Kidney (tissue), 14 donors: Measurements from ENCODE around the gene BARHL1. TPM values are rescaled to one million over a fixed set of nuclear protein-coding genes. Genes with fewer than 3 reads are reported as not detected.

ENCODE experiments used
- DNase-seq, 5 donors: peaks; one replicate each; pipeline ENCODE4 v3.0.0-alpha.2; 2013 to 2020
- FAIRE-seq: peaks from 2 replicates; lab custom pipeline; 2012; peaks lifted over from hg19 to GRCh38; lab: Jason Lieb, UNC
- H3K27ac ChIP-seq, 2 donors: one replicate each; pipeline ENCODE4 v1.7.0; 2013; ENCODE audit warnings: low read depth in 2 of 2, low read length in 2 of 2, inconsistent platforms in 1 of 2
- H3K27me3 ChIP-seq: one replicate; pipeline ENCODE4 v1.7.1; 2013; ENCODE audit warnings: low read length, inconsistent platforms; ENCODE audit not compliant: control insufficient read depth, insufficient read depth
- H3K36me3 ChIP-seq, 3 donors: one replicate each; pipeline versions ENCODE4 v1.7.0 to v1.7.1; 2013; ENCODE audit warnings: low read length in 3 of 3, control low read depth in 1 of 3, inconsistent platforms in 1 of 3; ENCODE audit not compliant: insufficient read depth in 3 of 3, control insufficient read depth in 2 of 3
- H3K4me1 ChIP-seq, 3 donors: one replicate each; pipeline versions ENCODE4 v1.7.0 to v1.7.1; 2013; ENCODE audit warnings: low read length in 3 of 3, inconsistent platforms in 1 of 3, low read depth in 1 of 3; ENCODE audit not compliant: control insufficient read depth in 2 of 3, insufficient read depth in 2 of 3
- H3K4me3 ChIP-seq, 3 donors: one replicate each; pipeline versions ENCODE4 v1.7.0 to v1.8.1; 2013; ENCODE audit warnings: low read length in 3 of 3, control low read depth in 1 of 3, inconsistent platforms in 1 of 3
- H3K9ac ChIP-seq, 3 donors: one replicate each; pipeline versions ENCODE4 v1.7.0 to v1.7.1; 2013; ENCODE audit warnings: low read length in 3 of 3, control low read depth in 1 of 3, inconsistent platforms in 1 of 3
- H3K9me3 ChIP-seq, 3 donors: one replicate each; pipeline versions ENCODE4 v1.7.0 to v1.7.1; 2013; ENCODE audit warnings: low read length in 3 of 3, control low read depth in 1 of 3, inconsistent platforms in 1 of 3; ENCODE audit not compliant: control insufficient read depth in 2 of 3, insufficient read depth in 1 of 3
- intact Hi-C: fragments of 100-400 bp; cut with DNase I; formaldehyde crosslinking; loops from one replicate; pipeline ENCODE4 v1.11.1; 2022
- polyA plus RNA-seq: library from polyadenylated mRNA; stranded (reverse); fragments of 350-450 nt; fragmentation: Illumina TruSeq; extraction: RNeasy Lipid Tissue Mini Kit (QIAGEN cat#74804); gene quantifications from one replicate; pipeline ENCODE4 v1.2.3, GENCODE V29; 2014; ENCODE audit warnings: low read depth, low replicate concordance; ENCODE audit not compliant: insufficient read depth
- total RNA-seq: library from RNA; stranded (reverse); fragmentation: NEBNext Ultra II Directional; extraction: Animal tissue kit (Norgen Biotek cat#: 25700); gene quantifications from one replicate; pipeline ENCODE4 v1.2.1, GENCODE V29; 2021
- TF ChIP-seq, protein P1 (sequence below): IDR thresholded peaks from 3 replicates; pipeline ENCODE4 v1.5.1; 2012; ENCODE audit warnings: mild to moderate bottlenecking, moderate library complexity, borderline replicate concordance; ENCODE audit not compliant: insufficient read depth; ENCODE audit errors: extremely low read depth
- donor health status: control.
- donor health status: control.
- donor health status: control.
- donor health status: control.
- donor health status: control.
- donor health status: DM: yes; HTN: yes; CAD: no.
- donor health status: Normal renal cell carcinoma (clear cell type).

The BARHL1 gene
- total and polyA plus RNA-seq, 2 donors from 2014 or later = not detected

DNA sequence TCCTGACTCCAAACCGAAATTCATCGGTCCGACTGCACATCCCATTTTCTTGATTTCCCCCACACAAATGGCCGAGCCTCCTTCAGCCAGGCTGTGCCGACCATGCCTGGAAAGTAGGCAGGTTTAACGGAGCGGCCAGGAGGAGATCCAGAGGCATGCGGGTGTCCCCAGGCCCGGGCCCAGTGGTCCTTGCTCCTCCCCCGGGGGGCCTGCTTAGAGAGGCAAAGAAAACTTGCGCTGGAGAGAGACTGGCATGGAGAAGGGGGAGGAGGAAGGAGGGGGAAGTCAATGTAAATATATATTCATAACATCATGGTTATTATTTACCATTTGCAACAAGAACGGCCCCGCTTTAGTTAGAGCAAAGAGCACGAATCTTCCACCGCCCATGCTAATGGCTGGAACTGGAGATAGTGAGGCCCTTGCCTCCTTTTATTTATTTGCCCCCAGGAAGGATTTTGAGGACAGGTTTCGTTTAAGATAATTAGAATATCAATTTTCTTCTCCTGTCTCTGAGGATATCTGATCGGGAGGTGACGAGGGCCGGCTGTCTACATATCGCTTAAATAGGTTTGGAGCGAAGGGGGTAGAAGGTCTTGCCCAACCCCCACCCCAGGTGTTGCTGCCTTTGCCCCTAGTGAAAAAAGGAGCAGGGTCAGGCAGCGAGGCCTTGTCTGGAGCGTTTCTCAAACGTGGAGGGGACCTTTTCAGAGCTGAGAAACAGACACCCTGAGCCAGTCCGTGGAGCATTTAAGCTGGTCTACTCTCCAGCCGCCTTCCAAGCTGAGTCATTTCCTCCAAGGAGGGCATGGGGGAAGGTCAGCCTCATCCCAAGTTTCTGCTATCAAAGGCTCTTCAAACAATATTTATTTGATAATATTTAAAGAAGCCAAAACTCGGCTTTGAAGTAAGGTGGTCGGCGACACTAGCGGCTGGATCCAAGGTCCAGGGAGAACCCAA is 2.5 kb downstream of the BARHL1 start:
- TF ChIP-seq, protein P1, sequence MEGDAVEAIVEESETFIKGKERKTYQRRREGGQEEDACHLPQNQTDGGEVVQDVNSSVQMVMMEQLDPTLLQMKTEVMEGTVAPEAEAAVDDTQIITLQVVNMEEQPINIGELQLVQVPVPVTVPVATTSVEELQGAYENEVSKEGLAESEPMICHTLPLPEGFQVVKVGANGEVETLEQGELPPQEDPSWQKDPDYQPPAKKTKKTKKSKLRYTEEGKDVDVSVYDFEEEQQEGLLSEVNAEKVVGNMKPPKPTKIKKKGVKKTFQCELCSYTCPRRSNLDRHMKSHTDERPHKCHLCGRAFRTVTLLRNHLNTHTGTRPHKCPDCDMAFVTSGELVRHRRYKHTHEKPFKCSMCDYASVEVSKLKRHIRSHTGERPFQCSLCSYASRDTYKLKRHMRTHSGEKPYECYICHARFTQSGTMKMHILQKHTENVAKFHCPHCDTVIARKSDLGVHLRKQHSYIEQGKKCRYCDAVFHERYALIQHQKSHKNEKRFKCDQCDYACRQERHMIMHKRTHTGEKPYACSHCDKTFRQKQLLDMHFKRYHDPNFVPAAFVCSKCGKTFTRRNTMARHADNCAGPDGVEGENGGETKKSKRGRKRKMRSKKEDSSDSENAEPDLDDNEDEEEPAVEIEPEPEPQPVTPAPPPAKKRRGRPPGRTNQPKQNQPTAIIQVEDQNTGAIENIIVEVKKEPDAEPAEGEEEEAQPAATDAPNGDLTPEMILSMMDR = no peak
- Histone ChIP-seq H3K4me3 (no peak overlapping the region), H3K36me3 (no peaks in the 10 kb centered on the region), H3K4me1 (peaks cover 0 to 4% (median 0%) of the 10 kb centered on the region in 3 donors), H3K9ac (no peak overlapping the region), H3K27me3 (peaks cover 64% of the 10 kb centered on the region), H3K9me3 (no peaks in the 10 kb centered on the region), H3K27ac (no peak overlapping the region)
- intact Hi-C loops = no loop called here
- no peak for FAIRE-seq
- no peak for DNase-seq

DNA sequence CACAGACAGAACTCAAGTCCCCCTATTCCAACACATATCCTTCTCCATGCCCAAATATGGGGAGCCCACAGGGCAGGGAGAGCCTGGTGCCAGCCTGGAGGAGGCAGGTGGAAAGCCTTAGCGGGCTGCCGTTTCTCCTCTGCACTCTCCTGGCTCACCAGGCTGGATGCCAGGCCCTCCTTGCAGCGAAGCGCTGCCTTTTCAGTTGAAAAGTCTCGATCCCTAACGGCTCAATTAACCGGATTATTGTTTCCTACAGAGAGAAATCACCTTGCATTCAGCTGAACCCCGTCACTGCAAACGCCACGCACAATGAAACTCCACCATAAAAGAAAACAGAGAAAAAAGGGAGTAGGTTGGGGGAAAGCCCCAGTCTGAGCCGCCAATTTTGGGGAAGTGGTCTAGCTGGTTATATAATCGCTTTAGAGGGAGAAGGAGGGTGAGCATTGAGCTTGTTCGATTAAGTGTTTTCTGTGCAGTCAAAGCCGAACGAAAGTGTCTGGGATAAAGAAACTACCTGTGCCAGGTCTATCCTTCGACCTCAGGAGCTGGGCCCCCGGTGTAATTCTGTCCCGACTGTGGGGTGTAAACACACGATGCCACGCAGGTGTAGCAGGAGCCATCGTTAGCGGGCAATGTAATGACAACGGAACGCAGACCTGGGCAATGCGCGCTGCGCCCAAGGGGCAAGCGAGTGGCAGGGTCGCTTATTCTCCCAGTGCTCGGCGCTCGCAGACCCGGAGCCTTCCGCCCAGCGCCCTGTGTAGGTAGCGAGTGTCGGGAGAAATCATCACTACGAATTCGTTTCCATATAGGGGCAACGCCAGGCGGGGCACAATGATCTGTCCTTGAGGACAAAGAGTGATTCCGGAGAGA is 3.8 kb downstream of the BARHL1 start:
- no peaks in the 10 kb centered on the region for H3K9me3 ChIP-seq
- intact Hi-C loops = no loop called here
- TF ChIP-seq, protein P1 = no peak
- no peaks in the 10 kb centered on the region for H3K36me3 ChIP-seq
- no peak overlapping the region for H3K4me3 ChIP-seq
- H3K27ac ChIP-seq = no peak overlapping the region
- H3K4me1 ChIP-seq = peaks cover 0 to 4% (median 0%) of the 10 kb centered on the region in 3 donors
- no peak overlapping the region for H3K9ac ChIP-seq
- peaks cover 64% of the 10 kb centered on the region for H3K27me3 ChIP-seq
- FAIRE-seq (no peak), DNase-seq (peak in 1 of 5 donors; percentile 56)

DNA sequence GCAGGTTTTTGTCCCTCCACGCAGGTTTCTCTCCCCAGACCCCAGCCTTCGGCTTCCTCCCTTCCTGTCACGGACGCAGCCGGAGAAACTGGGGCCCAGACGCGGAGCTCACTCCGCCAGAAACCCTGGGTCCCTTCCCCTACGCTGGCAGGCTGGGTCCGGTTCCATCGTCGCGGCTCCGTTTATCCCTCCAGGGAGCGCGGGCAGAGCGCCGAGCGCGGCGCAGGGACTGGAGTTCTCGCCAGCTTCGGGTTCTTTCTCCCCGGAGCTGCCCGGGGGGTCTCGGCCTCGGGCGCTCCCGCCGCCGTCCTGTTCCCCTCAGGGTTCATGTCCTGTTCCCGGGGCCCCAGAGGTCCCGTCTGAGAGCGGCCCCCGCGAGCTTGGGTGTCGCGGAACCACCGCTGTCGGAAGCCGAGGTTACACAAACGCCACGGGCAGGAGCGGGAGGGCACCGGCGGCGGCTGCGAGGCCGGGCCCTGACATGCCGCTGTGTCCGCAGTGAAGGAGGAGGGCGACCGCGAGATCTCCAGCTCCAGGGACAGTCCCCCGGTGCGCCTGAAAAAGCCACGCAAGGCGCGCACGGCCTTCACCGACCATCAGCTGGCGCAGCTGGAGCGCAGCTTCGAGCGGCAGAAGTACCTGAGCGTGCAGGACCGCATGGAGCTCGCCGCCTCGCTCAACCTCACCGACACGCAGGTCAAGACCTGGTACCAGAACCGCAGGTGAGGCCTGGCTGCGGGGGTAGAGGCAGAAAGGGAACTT is 4.6 kb downstream of the BARHL1 start:
- Histone ChIP-seq H3K4me3 (no peak overlapping the region), H3K4me1 (peaks cover 0 to 4% (median 0%) of the 10 kb centered on the region in 3 donors), H3K27me3 (peaks cover 66% of the 10 kb centered on the region), H3K9me3 (no peaks in the 10 kb centered on the region), H3K9ac (no peak overlapping the region), H3K36me3 (no peaks in the 10 kb centered on the region), H3K27ac (no peak overlapping the region)
- FAIRE-seq (no peak), DNase-seq (no peak)
- intact Hi-C loops = no loop called here
- TF ChIP-seq, protein P1 = no peak
